NCI-H510A (cell line): ENCODE measurements around the gene GFOD2.

Source experiments
- DNase-seq: peaks from one replicate; lab custom pipeline; 2025; lab: John Stamatoyannopoulos, UW

The GFOD2 gene

DNA sequence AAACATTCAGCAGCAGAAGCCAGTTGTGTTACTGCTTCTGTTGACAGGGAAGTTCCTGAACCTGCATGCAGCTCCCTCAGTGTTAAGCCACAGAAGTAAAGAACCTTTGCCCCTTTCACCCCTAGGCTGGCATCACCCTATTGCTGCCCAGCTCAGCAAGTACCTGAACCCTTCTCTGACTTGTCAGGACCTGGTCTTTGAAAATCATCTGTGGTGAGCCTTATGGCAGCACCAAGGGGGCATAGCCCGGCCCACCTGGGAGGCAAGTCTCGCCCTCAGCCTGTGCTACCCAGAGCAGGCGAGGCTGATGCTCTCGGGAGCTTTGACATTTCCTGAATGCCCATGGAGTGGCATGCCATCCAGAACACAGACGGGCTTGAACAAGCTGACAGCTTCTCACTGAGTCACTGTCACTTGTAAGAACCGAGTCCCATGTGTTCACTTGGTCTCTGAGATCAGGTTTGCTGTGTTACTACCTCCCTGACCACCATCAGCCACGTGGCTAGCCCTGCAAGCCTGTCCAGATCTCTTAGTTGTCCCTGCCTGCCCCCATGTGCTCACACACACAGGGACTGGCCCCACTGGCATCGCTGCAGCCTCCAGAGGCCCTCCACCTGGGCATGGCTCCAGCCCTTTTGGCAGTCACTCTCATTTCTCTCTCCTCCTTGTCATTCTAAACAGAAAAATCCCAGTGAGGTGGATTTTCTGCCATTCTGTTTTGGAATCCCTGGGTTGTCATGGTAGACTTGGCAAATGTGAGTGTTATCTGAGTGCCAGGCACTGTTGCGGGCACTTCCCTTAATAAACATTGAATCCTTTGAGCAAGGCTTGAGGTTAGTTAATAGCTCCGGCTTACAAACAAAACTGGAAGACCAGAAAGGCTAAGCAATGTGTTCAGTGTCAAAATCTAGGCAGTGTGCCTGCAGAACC, 77.1 kb downstream of the GFOD2 start:
- DNase-seq: no peak

DNA sequence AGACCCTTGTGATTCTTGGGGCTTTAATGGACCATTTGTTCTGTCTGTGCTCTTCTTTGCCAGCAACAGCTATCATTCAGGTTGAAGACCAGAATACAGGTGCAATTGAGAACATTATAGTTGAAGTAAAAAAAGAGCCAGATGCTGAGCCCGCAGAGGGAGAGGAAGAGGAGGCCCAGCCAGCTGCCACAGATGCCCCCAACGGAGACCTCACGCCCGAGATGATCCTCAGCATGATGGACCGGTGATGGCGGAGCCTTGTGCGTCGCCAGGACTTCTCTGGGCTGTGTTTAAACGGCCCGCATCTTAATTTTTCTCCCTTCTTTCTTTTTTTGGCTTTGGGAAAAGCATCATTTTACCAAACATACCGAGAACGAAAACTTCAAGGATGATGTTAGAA, 81.5 kb downstream of the GFOD2 start:
- no peak for DNase-seq

DNA sequence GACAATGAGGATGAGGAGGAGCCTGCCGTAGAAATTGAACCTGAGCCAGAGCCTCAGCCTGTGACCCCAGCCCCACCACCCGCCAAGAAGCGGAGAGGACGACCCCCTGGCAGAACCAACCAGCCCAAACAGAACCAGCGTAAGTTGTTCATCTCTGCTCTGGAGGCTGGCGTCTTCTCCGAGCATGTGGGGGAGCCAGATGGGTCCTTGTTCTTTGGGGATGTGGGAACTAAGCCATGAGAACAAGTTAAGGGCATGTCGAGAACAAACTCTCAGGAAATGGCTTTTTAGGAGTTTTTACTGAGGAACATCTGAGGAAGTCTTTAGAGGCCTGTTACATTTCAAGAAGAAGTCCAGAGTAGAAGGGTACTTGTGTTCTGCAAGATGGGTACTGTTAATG, 82.4 kb downstream of the GFOD2 start:
- DNase-seq: no peak

DNA sequence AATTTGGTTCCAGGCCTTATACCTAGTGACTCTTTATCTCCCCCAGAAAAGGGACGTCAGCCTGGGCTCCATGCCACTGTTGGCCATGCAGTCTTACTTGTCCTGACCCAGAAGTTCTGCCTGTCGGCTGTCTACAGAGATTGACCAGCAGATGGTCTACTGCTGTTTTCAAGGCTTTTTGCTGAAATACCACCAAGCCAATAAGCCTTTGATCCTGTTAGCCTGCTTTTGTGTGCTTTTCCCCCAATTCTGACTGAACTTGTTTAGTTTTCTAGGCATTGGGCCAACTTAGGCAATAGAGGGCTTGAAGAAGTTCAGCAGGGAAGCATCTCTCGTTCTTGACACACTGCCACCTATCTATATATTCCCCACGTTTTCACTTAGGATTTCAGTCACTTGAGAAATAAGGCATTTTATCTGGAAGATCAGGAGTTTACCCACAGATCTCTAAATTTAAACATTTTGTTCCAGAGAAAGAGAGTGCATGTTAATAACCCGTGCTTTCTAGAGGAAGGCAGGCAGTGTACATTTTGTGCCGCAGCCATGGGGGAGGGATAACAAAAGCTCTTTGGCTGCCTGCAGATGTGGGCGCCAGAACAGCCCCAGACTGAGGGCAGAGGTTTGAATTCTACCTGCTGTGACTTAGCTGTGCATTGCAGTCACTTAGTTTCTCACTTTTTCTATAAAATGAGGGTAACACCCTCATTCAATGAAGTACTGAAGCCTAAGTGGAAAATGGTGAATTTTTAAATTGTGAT, 86.5 kb downstream of the GFOD2 start:
- DNase-seq: no peak

DNA sequence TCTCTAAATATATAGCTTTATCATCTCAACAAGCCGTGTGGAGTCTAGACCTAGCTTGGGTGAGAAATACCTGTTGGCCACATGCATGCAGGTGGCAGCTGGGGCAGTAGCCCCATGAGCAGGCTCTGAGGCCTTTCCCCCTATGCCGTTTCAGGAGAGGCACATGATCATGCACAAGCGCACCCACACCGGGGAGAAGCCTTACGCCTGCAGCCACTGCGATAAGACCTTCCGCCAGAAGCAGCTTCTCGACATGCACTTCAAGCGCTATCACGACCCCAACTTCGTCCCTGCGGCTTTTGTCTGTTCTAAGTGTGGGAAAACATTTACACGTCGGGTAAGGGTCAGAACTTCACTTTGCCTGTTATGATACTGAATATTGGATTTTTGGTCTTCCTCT, 90.9 kb downstream of the GFOD2 start:
- no peak for DNase-seq
